NCI-H510A (cell line): ENCODE measurements around the gene PPP1R3G.

ENCODE experiments used
- DNase-seq: peaks from one replicate; lab custom pipeline; 2025; lab: John Stamatoyannopoulos, UW

PPP1R3G gene

DNA sequence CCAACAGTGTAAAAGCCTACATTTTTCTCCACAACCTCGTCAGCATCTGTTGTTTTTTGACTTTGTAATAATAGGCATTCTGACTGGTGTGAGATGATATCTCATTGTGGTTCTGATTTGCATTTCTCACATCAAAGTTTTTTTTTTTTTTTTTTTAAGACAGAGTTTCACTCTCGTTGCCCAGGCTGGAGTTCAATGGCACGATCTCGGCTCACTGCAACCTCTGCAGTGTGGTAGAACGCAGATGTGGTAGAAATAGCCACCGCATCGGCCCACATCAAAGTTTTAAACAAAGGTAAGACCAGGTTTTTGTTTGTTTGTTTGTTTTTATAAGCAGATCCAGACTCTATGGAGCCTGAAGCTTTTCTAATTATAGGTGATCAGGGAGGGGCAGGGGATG lies 12.7 kb upstream of the PPP1R3G start:
- no peak for DNase-seq

DNA sequence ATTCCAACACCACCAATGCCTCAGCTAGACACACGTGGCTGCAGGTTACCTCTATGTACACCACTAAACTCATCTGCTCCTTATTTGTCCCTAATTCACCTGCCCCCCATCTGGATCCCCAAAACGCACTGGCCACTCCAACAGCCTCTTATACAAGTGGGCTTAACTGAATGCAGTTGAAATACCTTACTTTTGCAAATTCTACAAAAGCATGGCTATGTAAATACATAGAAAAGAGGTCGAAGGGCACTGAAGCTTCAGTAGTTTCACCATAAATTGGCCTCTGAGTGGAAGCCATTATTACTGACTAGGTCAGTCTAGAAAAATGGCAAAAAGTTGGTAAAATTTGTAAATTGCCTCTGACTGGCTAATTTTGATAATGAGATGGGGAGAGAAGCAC lies 11.1 kb upstream of the PPP1R3G start:
- DNase-seq, result no peak

DNA sequence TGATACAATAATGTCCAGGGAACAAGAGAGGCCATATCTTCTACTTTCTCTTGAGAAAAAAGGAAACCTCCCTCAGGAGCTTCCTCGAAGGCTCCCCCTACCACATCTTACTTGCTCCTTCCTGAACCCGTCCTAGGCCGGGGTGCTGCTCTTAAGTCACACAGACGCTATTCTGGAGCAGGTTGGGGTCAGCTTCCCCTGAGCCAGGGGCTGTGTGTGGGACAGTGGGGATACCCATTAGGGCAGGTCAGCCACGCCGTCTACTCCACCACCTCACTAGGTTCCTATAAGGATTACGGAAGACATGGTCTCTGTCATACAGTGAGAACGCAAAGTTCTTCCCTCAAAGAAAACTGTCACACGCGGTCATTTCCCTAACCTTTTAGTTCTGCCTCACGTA lies 8.2 kb upstream of the PPP1R3G start:
- DNase-seq, result no peak

DNA sequence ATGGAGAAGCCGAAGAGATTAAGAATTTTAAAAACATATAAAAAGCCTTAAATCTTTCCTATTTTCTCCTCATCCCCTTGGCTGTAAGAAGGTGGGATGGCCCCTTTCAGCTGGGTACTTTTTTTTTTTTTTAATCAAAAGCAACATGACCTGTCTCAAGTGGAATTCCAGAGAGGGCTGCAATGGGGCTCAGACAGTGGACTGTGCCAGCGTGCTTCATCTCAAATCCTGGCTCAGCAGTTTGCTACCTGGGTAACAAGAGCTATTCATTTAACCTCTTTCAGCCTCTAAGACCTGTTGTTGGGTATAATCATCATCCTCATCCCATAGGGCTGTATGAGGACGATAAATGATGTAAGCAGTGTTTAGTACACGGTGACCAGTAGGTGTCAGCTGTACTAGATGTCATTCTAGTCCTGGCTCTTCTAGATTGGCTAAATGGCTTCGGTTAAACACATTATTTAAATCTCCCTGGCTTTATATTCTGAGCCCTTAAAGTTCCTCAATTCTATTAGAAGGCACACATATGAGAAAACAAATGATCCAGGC lies 6.9 kb upstream of the PPP1R3G start:
- DNase-seq, result no peak

DNA sequence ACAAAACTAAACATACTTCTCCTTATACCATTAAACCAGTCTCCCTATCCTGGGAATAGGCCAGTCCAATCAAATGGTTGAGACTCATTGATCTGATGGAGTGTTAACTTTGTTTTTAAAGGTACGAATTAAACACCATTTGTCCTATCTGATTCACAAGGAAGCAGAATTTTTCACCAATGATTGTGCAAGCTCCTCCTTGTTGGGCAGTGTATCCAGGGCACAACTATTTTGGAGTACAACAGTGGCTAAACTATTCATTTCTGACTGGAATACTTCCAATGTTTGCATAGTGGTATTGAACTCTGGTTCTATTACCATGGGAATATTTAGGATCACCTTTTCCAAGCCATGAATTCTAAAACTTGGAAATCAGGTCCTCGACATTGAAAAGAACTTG lies 5.4 kb upstream of the PPP1R3G start:
- DNase-seq, result no peak

DNA sequence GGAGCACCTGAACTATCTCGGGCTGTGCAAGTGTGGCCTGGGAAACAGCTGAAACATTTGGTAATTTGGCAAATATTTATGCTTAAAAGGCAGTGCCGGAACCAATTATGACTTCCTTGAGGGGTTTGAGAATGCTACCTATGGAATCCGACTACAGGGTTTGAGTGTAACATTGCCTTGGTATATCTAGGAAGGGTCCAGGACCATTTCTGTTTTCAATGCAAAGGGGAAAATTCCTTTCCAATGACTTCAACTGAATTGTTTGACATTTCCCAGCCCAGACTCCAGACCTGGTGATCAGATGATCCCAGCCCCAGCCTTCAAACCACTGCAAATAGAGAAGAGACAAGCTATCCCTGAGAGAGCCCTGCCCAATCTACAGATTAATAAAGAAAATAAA lies 4.6 kb upstream of the PPP1R3G start:
- DNase-seq, result no peak

DNA sequence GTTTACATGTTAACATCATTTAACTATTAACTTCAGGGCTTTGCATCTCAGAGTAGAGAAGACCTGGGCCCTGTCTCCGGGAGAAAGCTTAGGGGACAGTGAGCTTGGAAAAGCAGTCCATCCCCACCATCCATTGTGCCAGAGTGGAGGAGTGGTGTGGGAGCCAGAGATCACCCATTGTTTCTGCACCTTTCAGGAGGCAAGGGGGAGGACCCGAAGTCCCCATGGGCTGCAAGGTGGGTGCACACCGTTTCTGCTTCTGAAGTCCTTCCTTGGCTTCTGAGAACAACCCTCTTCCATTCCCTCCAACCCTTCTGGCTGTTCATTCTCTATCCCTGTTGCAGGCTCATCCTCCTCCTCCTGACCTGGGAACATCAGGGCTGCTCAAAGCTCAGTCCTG lies 4.0 kb upstream of the PPP1R3G start:
- no peak for DNase-seq

DNA sequence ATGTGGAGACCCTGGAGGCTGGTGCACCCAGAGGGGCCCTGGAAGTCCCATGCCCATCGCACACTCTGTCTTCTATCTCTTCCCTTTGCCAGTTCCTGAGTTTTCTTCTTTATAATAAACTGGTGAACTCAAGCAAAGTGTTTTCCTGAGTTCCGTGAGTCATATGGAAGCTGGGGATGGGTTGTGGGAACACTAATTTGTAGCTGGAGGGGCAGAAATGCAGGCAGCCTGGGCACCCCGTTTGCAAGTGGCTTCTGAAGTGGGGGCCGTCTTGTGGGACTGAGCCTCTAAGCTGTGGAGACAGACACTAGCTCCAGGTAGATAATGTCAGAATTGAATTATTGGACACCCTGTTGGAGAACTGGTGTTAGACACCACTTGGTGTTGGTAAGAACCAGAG lies 3.2 kb upstream of the PPP1R3G start:
- no peak for DNase-seq

DNA sequence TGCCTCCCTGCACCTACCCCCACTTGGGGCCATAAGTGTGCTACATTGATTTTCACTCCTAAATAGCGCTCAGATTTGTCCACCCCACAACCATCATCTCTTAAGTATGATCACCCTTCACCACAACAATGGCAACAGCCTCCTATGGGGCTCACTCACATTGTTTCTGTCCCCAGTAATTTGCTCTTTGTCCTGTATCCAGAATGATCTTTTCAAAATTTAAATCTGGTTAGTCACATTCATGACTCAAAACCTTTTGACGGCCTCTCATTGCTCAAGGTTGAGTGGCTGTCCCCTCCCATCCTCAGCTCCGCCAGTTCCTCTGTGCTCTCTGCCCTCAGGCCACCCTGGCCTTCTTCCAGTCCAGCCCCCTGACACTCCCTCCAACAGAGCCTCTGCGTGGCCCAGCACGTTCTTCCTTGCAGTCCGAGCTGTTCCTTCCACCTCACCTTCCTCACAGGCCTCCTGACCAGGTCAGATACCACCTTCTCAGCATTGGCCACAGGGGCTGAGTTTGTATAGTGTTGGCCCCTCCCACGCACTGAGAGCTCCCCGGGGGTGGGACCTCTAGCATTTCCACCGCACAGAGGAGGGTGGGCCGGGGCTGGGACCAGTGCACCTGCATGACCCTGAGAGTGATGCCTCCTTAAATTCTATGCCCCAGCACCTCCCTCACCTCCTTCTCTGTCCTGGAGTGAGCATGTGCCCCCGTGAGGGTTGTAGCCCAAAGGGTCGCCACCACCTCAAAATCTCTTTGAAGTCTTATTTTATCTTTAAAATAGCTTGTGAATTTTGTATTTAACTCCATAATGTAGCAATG lies 2.4 kb upstream of the PPP1R3G start:
- DNase-seq, result no peak

DNA sequence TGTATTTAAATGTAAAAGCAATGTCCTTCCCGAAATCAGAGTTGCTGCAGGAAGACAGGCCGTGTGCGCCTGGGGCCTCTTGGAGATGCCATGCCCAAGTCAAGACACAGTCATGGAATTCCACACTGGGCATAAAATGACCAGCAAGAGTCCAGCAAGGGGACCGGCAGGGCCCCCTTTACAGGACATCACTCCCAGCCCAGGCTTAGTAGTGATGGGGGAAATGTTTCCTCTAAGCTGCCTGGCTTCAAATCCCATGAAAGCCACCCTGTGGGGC lies 1.9 kb upstream of the PPP1R3G start:
- DNase-seq, result no peak

DNA sequence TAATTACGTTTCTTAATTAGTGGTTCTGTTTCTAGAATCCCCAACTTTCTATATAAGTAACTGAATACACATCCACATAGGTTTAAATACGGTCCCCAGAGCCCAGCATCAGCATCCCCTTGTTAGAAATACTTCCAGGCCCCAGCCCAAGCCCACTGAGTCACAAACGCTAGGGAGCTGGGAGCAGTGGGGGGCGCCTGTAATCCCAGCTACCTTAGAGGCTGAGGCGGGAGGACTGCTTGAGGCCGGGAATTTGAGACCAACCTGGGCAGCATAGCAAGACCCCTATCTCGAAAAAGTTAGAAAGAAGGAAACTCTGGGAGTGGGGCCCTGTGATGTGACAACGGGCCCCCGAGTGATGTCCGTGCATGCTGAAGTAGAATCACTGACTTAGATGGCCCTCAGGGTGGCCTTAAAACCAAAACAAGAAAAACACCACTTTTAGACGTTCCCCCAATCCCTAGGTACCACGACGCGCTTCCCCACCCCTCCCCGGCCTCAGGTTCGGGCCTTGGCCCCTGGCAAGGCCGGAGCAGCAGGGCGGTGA lies 1.3 kb upstream of the PPP1R3G start:
- DNase-seq, result no peak

DNA sequence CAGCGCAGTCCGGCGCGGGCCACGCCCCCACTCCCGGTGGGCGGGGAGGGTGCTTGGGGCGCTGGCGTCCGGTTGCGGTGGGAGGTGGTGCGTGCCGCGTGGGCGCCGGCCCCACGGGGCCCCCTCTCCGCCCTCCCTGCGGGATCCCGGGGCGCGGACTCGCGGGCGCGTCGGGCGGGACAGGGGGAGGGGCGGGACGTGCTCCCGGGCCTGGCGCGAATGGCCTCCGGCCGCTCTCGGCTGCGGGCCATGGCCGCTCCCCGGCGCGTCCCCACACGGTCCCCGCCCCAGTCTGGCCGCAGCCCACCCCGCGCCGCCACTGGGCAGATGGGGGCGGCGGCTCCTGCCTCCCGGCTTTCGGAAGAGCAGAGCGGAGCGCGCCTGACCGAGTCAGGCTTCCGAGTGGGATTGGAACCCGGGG lies 771 bp upstream of the PPP1R3G start:
- DNase-seq, result no peak

DNA sequence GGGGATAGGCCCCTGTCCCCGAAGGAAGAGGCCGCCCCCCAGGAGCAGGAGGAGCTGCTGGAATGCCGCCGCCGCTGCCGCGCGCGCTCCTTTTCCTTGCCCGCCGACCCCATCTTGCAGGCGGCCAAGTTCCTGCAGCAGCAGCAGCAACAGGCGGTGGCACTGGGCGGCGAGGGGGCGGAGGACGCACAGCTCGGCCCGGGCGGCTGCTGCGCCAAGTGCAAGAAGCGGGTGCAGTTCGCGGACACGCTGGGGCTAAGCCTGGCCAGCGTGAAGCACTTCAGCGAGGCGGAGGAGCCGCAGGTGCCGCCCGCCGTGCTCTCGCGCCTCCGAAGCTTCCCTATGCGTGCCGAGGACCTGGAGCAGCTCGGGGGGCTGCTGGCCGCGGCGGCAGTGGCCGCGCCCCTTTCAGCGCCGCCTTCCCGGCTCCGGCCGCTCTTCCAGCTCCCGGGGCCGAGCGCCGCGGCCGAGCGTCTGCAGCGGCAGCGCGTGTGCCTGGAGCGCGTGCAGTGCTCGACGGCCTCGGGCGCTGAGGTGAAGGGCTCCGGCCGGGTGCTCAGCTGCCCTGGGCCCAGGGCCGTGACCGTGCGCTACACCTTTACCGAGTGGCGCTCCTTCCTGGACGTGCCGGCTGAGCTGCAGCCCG lies 630 bp downstream of the PPP1R3G start:
- no peak for DNase-seq

DNA sequence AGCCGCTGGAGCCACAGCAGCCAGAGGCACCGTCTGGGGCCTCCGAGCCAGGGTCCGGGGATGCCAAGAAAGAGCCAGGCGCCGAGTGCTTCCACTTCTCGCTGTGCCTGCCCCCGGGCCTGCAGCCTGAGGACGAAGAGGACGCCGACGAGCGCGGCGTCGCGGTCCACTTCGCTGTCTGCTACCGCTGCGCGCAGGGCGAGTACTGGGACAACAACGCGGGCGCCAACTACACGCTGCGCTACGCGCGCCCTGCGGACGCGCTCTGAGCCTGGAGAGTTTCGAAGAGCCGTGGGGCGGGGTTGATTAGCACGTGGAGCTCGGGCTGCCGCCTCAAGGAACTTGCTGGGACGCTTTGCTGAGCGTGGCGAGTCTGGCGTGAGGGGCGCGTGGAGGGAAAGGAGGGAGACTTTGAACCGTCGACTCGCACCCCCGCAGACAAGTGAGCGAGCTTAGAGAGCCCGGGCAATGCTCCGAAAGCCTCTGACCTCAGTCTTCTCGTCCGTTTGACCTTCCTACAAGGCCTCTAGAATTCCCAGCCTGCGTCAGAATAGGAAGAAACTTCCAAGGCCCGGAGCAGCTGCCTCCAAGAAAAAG lies 1.3 kb downstream of the PPP1R3G start:
- DNase-seq, result no peak

DNA sequence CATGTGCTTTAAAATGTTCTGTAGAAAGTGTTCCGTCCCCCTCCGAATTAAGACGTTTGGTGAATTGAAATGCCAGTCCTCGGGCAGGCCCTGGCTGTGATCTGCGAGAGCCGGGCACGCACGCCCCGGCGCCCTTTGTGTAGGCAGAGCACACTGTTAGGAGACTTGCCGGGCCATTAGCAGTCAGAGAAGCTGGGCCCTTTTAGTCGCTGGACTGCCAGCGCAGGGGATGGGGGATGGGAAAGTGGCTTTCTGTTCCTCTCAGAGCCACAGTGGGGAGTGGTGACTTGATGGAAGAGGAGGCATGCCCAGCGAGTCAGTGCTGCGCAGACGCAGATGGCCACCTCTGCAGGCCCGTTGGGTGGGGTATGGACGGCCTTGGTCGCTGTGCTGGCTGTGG lies 2.2 kb downstream of the PPP1R3G start:
- DNase-seq, result no peak

DNA sequence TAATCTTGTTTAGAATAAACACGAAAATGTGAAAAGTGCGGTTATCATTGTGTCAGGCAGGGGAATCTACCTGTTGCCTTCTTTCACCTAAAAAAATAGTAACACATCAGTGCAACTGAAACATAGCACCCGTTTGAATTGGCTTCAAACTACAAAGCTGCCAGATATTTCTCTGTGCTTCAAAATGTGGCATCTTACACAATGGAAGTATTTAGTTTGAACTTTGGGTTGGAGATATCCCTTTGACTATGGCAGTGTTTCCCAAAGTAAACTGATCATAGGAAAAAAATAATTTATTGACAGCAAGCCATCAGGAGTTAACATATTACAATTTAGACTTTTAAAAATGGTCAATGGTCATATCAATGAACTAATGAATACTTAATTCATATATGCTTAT lies 3.6 kb downstream of the PPP1R3G start:
- DNase-seq, result no peak

DNA sequence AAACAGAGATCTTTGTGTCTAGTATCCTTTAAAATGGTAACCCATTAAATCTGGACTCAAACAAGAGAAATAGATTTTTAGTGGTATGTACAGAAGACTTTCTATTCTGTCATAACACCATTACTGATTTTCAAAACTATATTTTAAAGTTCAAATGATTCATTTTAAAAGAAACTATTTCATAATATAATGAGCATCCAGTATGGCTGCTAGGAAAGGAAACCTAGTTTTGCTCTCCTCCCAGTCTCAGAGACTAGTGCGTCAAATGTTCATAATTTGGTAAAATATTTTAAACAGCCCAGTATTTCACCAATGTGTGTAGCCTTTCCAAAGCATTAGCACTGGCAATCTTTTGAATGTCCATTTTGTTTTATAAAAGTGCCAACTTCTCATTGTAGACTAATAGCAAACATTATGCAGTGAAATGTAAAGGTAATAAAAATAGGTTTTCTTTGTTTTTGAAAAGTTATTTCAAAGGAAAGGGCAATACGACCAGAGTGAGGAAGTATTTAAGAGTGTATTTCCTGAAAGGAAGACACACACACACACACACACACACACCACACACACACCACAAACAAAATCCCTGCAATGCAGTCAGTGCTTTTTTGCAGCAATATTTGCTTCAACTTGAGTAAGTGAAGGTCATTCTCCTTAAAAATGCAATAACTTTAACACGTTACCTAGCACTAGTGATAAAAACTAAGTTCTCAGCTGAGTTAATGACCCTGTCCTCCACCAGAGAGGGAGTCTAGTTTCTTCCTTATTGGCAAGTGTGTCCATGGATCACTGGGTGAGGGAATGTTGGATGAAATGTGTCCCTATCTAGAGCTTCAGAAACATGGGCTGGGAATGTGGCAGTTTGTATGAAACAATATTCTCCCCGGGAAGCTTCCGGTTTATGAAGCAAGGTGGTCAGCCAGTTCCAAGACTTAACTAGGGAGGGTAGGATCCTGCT lies 4.6 kb downstream of the PPP1R3G start:
- no peak for DNase-seq

DNA sequence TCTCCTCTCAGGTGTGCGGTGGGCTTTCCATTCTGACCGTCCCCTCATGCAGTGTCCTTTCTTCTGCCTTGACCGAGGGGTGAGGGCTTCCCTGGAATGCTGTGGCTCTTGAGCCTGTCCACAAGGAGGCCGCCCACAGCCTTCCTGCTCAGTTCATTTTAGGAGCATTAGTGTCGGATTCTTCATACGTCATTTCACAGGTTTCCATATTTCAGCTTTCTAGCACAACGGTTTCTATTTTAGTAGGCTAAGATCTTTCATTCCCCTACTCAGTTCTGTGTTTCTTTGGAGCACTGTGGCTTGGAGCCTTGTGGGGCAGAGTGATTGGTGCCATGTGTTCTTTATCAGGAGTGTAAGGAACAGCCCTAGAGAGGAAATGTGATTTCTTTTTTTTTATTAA lies 5.5 kb downstream of the PPP1R3G start:
- DNase-seq, result no peak

DNA sequence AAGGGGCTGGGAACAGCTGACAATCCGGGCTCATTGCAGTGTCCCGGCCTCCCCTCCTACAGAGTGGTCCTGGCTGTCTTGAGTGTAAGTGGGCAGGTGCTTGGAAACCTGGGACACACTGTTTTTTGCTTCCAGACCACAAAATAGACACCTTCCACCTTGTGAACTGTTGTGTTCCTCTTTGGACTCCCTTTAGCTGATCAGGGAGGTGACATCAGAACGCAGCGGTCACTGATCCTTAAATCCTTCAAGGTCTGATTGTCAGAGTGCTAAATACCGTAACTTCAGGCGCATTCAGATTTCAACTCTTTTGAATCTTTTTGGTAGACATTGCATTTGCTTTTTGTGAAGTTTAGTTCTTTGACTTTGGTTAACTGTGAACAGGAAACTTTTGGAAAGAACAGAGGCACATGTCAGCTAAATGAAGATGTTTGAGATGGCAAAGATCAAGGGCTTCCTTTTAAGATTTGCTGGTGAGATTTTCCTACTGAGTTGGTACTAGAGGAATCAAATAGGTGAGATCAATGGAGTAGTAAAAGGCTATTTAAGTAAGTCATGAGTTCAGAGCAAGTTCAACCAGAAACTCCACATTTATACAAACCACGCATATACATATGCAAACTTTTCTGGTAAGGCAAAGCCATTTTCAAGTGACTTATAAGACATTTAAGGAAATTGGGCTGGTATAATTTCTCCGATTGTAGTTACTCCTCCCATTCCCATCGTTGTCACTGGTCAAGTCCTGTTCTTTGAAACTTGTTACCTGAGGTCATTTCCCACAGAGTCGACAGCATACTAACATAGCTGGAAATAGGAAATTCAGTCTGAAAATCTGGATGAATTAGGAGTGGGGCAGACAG lies 6.3 kb downstream of the PPP1R3G start:
- no peak for DNase-seq

DNA sequence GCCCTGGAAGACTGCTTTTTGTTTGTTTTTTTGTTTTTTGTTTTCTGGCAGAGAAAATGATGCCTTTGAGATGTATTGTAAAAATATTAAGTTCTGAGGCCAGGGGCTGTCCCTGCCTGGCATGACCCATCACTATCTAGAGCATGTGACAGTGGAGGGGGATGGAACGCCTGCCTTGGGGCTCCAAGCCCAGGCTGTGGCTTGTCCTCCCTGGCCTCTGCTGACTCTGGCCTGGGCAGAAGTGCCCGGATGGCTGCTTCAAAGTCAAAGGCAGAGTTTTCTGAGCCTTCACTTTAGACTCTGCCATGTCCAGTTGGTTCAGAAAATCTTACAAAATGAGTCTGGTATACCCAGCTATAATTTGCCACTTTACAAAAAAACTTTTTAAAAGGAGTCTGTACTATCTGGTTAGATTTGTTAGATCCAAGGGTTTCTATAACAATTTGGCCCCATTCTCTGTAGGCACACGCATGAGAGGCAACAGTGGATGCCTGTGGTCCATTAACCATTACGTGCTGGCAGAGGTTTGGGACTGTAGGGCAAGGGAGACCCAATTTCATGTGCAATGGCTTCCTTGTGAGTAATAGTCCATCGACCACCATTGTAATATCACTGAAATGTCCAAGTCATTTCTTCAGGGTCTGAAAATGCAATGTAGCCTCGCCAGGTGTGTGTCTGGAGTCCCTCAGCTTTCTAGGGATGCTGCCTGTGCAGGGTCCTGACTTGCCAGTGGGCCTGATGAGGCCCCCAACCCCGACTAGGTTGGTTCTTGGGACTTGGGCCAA lies 8.3 kb downstream of the PPP1R3G start:
- no peak for DNase-seq
